ENCODE measurements around the gene MARK3.
A peak's percentile ranks its signal among the peaks of the same experiment; 100 is the strongest.

The MARK3 gene

DNA sequence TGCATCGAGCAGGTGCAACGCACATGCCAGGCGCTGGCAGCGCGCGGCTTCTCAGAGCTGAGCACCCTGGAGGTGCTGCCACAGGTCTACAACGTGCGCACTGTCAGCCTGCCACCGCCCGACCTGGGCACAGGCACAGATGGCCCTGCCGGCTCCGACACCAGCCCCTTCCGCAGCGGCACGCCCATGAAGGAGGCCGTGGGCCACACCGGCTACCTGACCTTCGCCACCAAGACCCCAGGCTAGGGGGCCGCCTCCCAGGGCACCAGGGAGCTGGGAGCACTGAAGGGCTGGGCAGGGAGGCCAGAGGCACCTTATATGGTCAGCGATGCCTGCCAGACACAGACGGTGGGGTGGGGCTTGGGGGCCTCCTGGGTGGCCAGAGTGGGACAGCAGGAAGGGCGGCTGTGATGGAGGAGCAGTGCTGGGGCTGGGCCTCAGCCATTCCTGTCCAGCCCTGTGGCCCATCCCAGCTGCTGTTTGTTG, 149.4 kb downstream of the MARK3 start:
- Histone ChIP-seq H3K36me3 (peaks cover 0 to 69% (median 7%) of the 10 kb centered on the region in 3 donors), H3K27me3 (no peaks in the 10 kb centered on the region), H3K27ac (peak overlapping the region; percentile 81 to 86), H3K9me3 (no peaks in the 10 kb centered on the region), H3K4me3 (no peak overlapping the region), H3K4me1 (peaks cover 0 to 78% (median 71%) of the 10 kb centered on the region in 4 donors)
- intact Hi-C loops (cut with DNase I; ENCODE audit: low total_unique reads) = no loop called here
- DNase-seq = no peak
- TF ChIP-seq, protein P1, sequence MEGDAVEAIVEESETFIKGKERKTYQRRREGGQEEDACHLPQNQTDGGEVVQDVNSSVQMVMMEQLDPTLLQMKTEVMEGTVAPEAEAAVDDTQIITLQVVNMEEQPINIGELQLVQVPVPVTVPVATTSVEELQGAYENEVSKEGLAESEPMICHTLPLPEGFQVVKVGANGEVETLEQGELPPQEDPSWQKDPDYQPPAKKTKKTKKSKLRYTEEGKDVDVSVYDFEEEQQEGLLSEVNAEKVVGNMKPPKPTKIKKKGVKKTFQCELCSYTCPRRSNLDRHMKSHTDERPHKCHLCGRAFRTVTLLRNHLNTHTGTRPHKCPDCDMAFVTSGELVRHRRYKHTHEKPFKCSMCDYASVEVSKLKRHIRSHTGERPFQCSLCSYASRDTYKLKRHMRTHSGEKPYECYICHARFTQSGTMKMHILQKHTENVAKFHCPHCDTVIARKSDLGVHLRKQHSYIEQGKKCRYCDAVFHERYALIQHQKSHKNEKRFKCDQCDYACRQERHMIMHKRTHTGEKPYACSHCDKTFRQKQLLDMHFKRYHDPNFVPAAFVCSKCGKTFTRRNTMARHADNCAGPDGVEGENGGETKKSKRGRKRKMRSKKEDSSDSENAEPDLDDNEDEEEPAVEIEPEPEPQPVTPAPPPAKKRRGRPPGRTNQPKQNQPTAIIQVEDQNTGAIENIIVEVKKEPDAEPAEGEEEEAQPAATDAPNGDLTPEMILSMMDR (IDR thresholded peaks at IDR 0.05) = no peak

- TF ChIP-seq, protein P1 (IDR thresholded peaks at IDR 0.05) = no peak
- no peak for DNase-seq
- no peaks in the 10 kb centered on the region for H3K27me3 ChIP-seq
- H3K27ac ChIP-seq = peak overlapping the region; percentile 81 to 86
- peaks cover 0 to 69% (median 7%) of the 10 kb centered on the region in 3 donors for H3K36me3 ChIP-seq
- no peak overlapping the region for H3K4me3 ChIP-seq
- H3K9me3 ChIP-seq = no peaks in the 10 kb centered on the region
- intact Hi-C loops (cut with DNase I; ENCODE audit: low total_unique reads) = no loop called here
- peaks cover 0 to 78% (median 69%) of the 10 kb centered on the region in 4 donors for H3K4me1 ChIP-seq
Observed at GRCh38 chr14:103535081-103535890, 150.1 kb downstream of the MARK3 start.

DNA sequence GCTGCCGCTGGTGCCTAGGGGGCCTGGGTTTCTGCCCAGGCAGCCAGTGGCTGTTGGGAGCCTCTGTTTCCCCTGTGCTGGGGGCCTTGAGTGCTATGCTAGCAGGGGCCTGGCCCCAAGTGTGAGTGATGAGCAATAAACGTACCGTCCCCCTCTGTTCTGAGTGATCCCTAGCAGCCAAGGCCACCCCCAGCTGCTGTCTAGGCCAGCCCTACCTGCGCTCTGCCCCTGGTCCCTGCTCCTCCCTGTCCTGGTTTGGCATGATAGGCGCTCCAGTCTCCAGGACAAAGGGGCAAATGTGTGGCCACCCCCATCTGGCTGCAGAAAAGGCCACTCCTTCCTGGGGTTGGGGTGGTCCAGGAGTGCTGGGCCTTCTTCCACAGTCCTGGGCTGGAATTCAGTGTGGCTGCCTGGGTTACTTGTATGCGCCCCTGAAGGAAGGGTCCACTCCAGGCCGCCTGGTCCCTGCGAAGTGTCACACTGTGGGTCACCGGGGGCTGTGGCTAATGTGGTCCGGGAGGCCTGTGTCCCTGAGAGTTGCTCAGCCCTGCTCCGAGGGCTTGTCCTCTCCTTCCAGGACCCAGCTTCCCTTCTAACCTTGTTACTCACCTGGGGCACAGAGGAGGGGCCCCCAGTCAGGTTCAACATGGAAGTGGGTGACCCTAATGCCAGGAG, 150.8 kb downstream of the MARK3 start:
- Histone ChIP-seq H3K27ac (peak overlapping the region; percentile 86), H3K9me3 (no peaks in the 10 kb centered on the region), H3K36me3 (peaks cover 0 to 63% (median 5%) of the 10 kb centered on the region in 3 donors), H3K4me1 (peaks cover 0 to 78% (median 68%) of the 10 kb centered on the region in 4 donors), H3K4me3 (no peak overlapping the region), H3K27me3 (no peaks in the 10 kb centered on the region)
- DNase-seq = no peak
- TF ChIP-seq, protein P1 (IDR thresholded peaks at IDR 0.05) = no peak
- intact Hi-C loops (cut with DNase I; ENCODE audit: low total_unique reads) = no loop called here

DNA sequence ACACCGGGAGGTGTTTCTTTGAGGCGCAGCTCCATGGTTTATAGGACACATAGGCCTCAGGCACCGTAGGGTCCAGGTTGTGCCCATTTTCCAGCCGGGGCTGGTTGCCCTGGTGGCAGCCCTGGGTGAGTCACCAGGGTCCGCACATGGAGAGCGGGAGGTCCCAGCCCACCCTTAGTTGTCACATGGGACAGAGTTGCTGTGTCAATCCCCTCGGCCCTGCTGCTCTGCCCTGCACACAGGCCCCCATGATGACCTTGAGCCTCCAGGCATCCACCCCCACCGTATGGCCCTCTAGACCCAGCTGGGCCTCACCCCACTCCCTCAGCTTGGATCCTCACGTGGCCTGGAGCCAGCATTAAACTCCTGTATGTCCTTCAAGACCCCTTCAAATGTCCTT, 151.5 kb downstream of the MARK3 start:
- no peaks in the 10 kb centered on the region for H3K27me3 ChIP-seq
- H3K4me3 ChIP-seq = no peak overlapping the region
- H3K27ac ChIP-seq = peak overlapping the region; percentile 86
- intact Hi-C loops (cut with DNase I; ENCODE audit: low total_unique reads) = no loop called here
- peaks cover 0 to 78% (median 68%) of the 10 kb centered on the region in 4 donors for H3K4me1 ChIP-seq
- peaks cover 0 to 56% (median 0%) of the 10 kb centered on the region in 3 donors for H3K36me3 ChIP-seq
- no peaks in the 10 kb centered on the region for H3K9me3 ChIP-seq
- TF ChIP-seq, protein P1 (IDR thresholded peaks at IDR 0.05) = no peak
- no peak for DNase-seq

DNA sequence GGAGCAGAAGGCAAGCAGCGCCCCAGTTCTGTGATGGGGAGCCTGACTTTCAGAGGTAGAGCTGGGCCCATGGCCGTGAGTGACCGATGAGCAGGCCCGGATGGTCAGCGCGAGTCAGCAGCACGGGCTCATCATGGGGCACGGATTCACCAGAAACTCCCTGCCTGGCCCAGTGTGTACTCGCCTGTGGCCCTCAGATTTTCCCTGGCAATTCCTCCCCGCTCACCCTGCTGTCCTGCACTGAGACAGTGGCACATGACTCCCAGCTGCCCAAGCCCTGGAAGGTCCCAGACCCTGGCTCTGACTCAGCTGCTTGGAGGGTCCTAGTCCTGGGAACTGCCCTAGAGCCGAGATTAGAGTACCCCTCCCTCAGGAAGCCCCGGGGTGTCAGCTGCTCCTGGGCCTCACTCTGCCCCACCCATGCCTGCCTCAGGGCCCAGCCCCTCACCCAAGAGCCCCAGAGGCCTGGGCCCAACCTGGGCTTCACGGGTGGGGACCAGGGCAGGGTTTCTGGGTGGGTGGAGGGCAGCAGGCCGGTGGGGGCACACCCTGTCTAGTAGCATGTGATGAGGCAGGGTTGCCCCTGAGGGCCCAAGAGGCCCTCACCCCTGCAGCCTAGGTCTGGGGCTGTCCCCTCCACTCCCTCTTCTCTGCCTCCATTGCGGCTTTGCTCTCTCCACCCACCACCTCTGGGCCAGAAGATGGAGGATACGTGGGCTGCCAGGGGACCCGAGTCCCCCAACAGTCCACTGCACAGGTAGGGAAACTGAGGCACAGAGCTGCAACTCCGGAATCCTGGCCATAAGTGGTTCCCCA, 152.2 kb downstream of the MARK3 start:
- Histone ChIP-seq H3K4me1 (peaks cover 0 to 78% (median 71%) of the 10 kb centered on the region in 4 donors), H3K27ac (peak overlapping the region; percentile 86), H3K4me3 (no peak overlapping the region), H3K27me3 (no peaks in the 10 kb centered on the region), H3K36me3 (peaks cover 0 to 49% (median 0%) of the 10 kb centered on the region in 3 donors), H3K9me3 (no peaks in the 10 kb centered on the region)
- TF ChIP-seq, protein P1 (IDR thresholded peaks at IDR 0.05) = no peak
- DNase-seq = no peak
- intact Hi-C loops (cut with DNase I; ENCODE audit: low total_unique reads) = no loop called here
